Measurements from ENCODE around the gene PTRH2.

GRCh38 chr17:59719526-59719925 lies 12.3 kb upstream of the PTRH2 start:
- no peak for TF ChIP-seq CTCF (IDR thresholded peaks at IDR 0.05)
- no peak for TF ChIP-seq POLR2A (IDR thresholded peaks at IDR 0.05)
- no peak for TF ChIP-seq EP300 (IDR thresholded peaks at IDR 0.05)

Data from tibial nerve (tissue), 4 donors.